Karpas-422 (cell line): ENCODE results near the gene DQX1. TPM values are rescaled to one million over a fixed set of nuclear protein-coding genes. Genes with fewer than 3 reads are reported as not detected.
"Not testable (repeated sequence)": the region's sequence is repeated elsewhere in the genome, so short reads cannot be mapped to it uniquely, and the experiment has no call there.

Source experiments
- DNase-seq: peaks from one replicate; pipeline ENCODE4 v3.0.0-alpha.2; 2015
- H2AFZ ChIP-seq: fragments of 200-600 bp; sonication (generic); 2 replicates; pipeline ENCODE4 v1.6.1; 2014; ENCODE audit warnings: antibody characterized with exemption, low read length, mixed read lengths
- H3K27ac ChIP-seq: fragments of 200-600 bp; sonication (generic); 2 replicates; pipeline ENCODE4 v1.5.1; 2014; ENCODE audit warnings: mild to moderate bottlenecking, low read length, moderate library complexity
- H3K27me3 ChIP-seq: fragments of 200-600 bp; sonication (generic); 2 replicates; pipeline ENCODE4 v1.6.1; 2014; ENCODE audit warnings: low read length, mixed read lengths
- H3K36me3 ChIP-seq: fragments of 200-600 bp; sonication (generic); 2 replicates; pipeline ENCODE4 v1.6.1; 2014; ENCODE audit warnings: low read length, mixed read lengths; ENCODE audit not compliant: insufficient read depth
- H3K4me1 ChIP-seq: fragments of 200-600 bp; sonication (generic); 2 replicates; pipeline ENCODE4 v1.6.1; 2014; ENCODE audit warnings: mild to moderate bottlenecking, low read length, mixed read lengths
- H3K4me2 ChIP-seq: fragments of 200-600 bp; sonication (generic); 2 replicates; pipeline ENCODE4 v1.6.1; 2014; ENCODE audit warnings: low read length, low read depth, mild to moderate bottlenecking; ENCODE audit not compliant: poor library complexity, severe bottlenecking
- H3K4me3 ChIP-seq: fragments of 200-600 bp; sonication (generic); 2 replicates; pipeline ENCODE4 v1.5.1; 2014; ENCODE audit warnings: mild to moderate bottlenecking, antibody characterized with exemption, low read length, mixed read lengths
- H3K79me2 ChIP-seq: fragments of 200-600 bp; sonication (generic); 2 replicates; pipeline ENCODE4 v1.6.1; 2014; ENCODE audit warnings: mild to moderate bottlenecking, low read length, mixed read lengths
- H3K9ac ChIP-seq: fragments of 200-600 bp; sonication (generic); 2 replicates; pipeline ENCODE4 v1.6.0; 2014; ENCODE audit warnings: low read length
- H3K9me2 ChIP-seq: fragments of 200-600 bp; sonication (generic), shearing (Covaris generic); replicated peaks from 2 replicates; pipeline ENCODE4 v1.6.0; 2014; ENCODE audit warnings: mild to moderate bottlenecking, low read length, moderate library complexity; ENCODE audit not compliant: insufficient read depth
- H3K9me3 ChIP-seq: fragments of 300-700, 200-600 bp; sonication (generic); 2 replicates; pipeline ENCODE4 v1.6.1; 2014; ENCODE audit warnings: low read length, mixed read lengths
- H4K20me1 ChIP-seq: fragments of 200-600 bp; sonication (generic); 2 replicates; pipeline ENCODE4 v1.6.1; 2014; ENCODE audit warnings: mild to moderate bottlenecking, antibody characterized with exemption, low read length, low read depth; ENCODE audit not compliant: insufficient read depth
- total RNA-seq: library from RNA; depleted of rRNA; stranded (reverse); fragments of >200 nt; shearing (Covaris generic); gene quantifications from 2 replicates; pipeline ENCODE4 v1.2.3, GENCODE V29; 2014; ENCODE audit warnings: low replicate concordance

Gene DQX1
- total RNA-seq, 1 experiment from 2014 or later: 22.6 TPM

- Histone ChIP-seq H4K20me1 (no peaks in the 10 kb centered on the region), H3K9me2 (no peaks in the 10 kb centered on the region), H2AFZ (no peak overlapping the region), H3K27me3 (no peaks in the 10 kb centered on the region), H3K4me2 (no peak overlapping the region), H3K27ac (no peak overlapping the region), H3K36me3 (no peaks in the 10 kb centered on the region), H3K9ac (no peak overlapping the region), H3K4me1 (peaks cover 8% of the 10 kb centered on the region), H3K79me2 (no peaks in the 10 kb centered on the region), H3K9me3 (no peaks in the 10 kb centered on the region), H3K4me3 (no peak overlapping the region)
- DNase-seq: no peak
Measured at GRCh38 chr2:74566754-74567085, 40.7 kb upstream of the DQX1 start.

- Histone ChIP-seq H3K9ac (no peak overlapping the region), H3K4me3 (no peak overlapping the region), H4K20me1 (no peaks in the 10 kb centered on the region), H3K9me2 (no peaks in the 10 kb centered on the region), H3K36me3 (no peaks in the 10 kb centered on the region), H3K27me3 (no peaks in the 10 kb centered on the region), H3K4me1 (peaks cover 5% of the 10 kb centered on the region), H3K9me3 (no peaks in the 10 kb centered on the region), H3K4me2 (no peak overlapping the region), H3K79me2 (no peaks in the 10 kb centered on the region), H2AFZ (no peak overlapping the region), H3K27ac (no peak overlapping the region)
- DNase-seq: no peak
Measured at GRCh38 chr2:74566076-74566753, 40.2 kb upstream of the DQX1 start.

- no peaks in the 10 kb centered on the region for H3K4me1 ChIP-seq
- no peaks in the 10 kb centered on the region for H4K20me1 ChIP-seq
- H3K79me2 ChIP-seq: no peaks in the 10 kb centered on the region
- no peak for DNase-seq
- no peak overlapping the region for H3K27ac ChIP-seq
- H3K4me2 ChIP-seq: no peak overlapping the region
- no peak overlapping the region for H2AFZ ChIP-seq
- no peaks in the 10 kb centered on the region for H3K36me3 ChIP-seq
- H3K9me3 ChIP-seq: no peaks in the 10 kb centered on the region
- H3K9ac ChIP-seq: no peak overlapping the region
- no peak overlapping the region for H3K4me3 ChIP-seq
- H3K9me2 ChIP-seq: no peaks in the 10 kb centered on the region
- H3K27me3 ChIP-seq: no peaks in the 10 kb centered on the region
Measured at GRCh38 chr2:74564222-74564621, 38.2 kb upstream of the DQX1 start.

DNA sequence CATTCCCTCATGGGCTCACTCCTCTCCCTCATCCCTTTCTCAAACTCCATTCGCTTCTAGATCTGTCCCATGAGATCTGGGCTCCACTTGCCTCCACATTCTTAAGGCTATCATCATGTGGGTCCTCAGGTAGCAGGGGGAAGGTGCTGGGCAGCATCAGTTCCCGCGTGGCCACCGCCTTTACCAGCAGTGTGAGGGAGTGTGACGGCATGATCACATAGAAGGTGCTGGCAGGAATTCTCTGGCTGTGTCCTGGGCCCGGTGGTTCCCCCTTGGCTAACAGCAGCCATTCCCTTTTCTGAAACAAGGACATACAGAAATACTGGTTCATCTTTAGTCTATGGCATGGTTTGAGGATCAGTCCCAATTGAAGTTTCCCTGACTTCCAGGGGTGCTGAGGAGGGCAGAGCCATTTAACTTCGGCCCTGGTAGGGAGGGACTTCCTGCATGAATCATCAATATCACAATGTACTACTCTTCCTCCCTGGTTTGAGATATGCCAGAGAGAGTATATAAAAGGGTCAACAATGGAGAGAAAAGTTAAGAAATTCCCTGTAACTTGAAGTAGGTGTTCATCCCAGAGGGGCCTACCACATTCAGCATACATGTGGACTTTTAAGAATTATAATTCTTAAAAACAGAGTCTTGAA lies 36.2 kb upstream of the DQX1 start:
- Histone ChIP-seq H3K27me3 (no peaks in the 10 kb centered on the region), H3K4me2 (no peak overlapping the region), H3K9ac (no peak overlapping the region), H4K20me1 (no peaks in the 10 kb centered on the region), H3K27ac (no peak overlapping the region), H3K4me1 (no peaks in the 10 kb centered on the region), H3K9me2 (no peaks in the 10 kb centered on the region), H2AFZ (no peak overlapping the region), H3K36me3 (no peaks in the 10 kb centered on the region), H3K4me3 (no peak overlapping the region), H3K79me2 (no peaks in the 10 kb centered on the region), H3K9me3 (no peaks in the 10 kb centered on the region)
- no peak for DNase-seq

GRCh38 chr2:74561022-74561421 lies 35.0 kb upstream of the DQX1 start:
- not testable (repeated sequence) for H4K20me1 ChIP-seq, H3K9ac ChIP-seq, H3K27ac ChIP-seq, H3K9me2 ChIP-seq, H3K79me2 ChIP-seq, DNase-seq, H3K4me2 ChIP-seq, H3K4me1 ChIP-seq, H3K27me3 ChIP-seq, H2AFZ ChIP-seq, H3K9me3 ChIP-seq, H3K36me3 ChIP-seq, H3K4me3 ChIP-seq

DNA sequence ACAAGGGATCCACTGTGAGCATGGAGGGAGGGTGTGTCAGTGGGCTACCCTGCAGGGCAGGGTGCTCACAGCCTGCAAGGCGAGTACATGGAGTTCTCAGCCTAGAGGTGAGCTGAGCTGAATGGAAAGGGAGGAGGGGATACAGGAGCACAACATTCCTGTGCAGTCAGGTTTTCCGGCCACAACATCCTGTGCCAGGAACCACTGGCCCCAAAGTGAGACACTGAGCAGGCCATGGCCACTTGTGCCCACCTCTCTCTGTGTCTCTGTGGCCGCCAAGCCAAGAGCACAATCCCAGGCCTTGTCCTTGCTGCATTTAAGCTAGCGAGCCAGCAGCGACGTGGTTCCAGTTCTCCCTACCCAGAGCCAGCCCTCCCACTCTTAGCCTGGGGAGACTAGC lies 34.6 kb upstream of the DQX1 start:
- Histone ChIP-seq H3K4me3 (no peak overlapping the region), H3K4me1 (peaks cover 1% of the 10 kb centered on the region), H3K9me2 (no peaks in the 10 kb centered on the region), H3K27ac (no peak overlapping the region), H3K27me3 (no peaks in the 10 kb centered on the region), H3K79me2 (no peaks in the 10 kb centered on the region), H3K9me3 (no peaks in the 10 kb centered on the region), H2AFZ (no peak overlapping the region), H4K20me1 (peaks cover 9% of the 10 kb centered on the region; the same call in 1 of the 2 replicates), H3K9ac (no peak overlapping the region), H3K36me3 (0 out of 2 replicates have a peak, but pooled peaks cover 4% of the 10 kb centered on the region), H3K4me2 (no peak overlapping the region)
- no peak for DNase-seq

- no peak overlapping the region for H3K4me2 ChIP-seq
- H3K9me3 ChIP-seq: no peaks in the 10 kb centered on the region
- H3K27me3 ChIP-seq: no peaks in the 10 kb centered on the region
- 0 out of 2 replicates have a peak, but pooled peaks cover 4% of the 10 kb centered on the region for H3K36me3 ChIP-seq
- no peak for DNase-seq
- H3K9me2 ChIP-seq: no peaks in the 10 kb centered on the region
- no peak overlapping the region for H3K4me3 ChIP-seq
- peaks cover 14% of the 10 kb centered on the region; the same call in 1 of the 2 replicates for H4K20me1 ChIP-seq
- H3K27ac ChIP-seq: no peak overlapping the region
- no peaks in the 10 kb centered on the region for H3K79me2 ChIP-seq
- no peak overlapping the region for H3K9ac ChIP-seq
- H2AFZ ChIP-seq: no peak overlapping the region
- H3K4me1 ChIP-seq: peaks cover 7% of the 10 kb centered on the region
Measured at GRCh38 chr2:74559912-74560311, 33.9 kb upstream of the DQX1 start.

GRCh38 chr2:74558284-74559230 lies 32.5 kb upstream of the DQX1 start:
- no peak overlapping the region for H3K27ac ChIP-seq

More at GRCh38 chr2:74558284-74559230, 32.5 kb upstream of the DQX1 start:
- Histone ChIP-seq H4K20me1 (peaks cover 14% of the 10 kb centered on the region; the same call in 1 of the 2 replicates), H3K4me1 (peaks cover 13% of the 10 kb centered on the region), H3K4me3 (no peak overlapping the region), H3K4me2 (no peak overlapping the region), H3K9me3 (no peaks in the 10 kb centered on the region), H3K27me3 (no peaks in the 10 kb centered on the region), H3K9ac (no peak overlapping the region), H3K9me2 (no peaks in the 10 kb centered on the region), H3K79me2 (no peaks in the 10 kb centered on the region), H2AFZ (no peak overlapping the region), H3K36me3 (0 out of 2 replicates have a peak, but pooled peaks cover 4% of the 10 kb centered on the region)
- DNase-seq: no peak
